ENCODE measurements around the gene ELP4. TPM values are rescaled to one million over a fixed set of nuclear protein-coding genes. Genes with fewer than 3 reads are reported as not detected.

The ELP4 gene
- total and polyA plus RNA-seq, 2 donors from 2014 or later, result 20.3 to 26.2 TPM

- no peaks in the 10 kb centered on the region for H3K36me3 ChIP-seq (ENCODE audit: control insufficient read depth in 2 of 3, insufficient read depth in 3 of 3, low read length in 3 of 3)
- H3K4me1 ChIP-seq (ENCODE audit: control insufficient read depth in 2 of 3, insufficient read depth in 2 of 3, low read depth in 1 of 3, low read length in 3 of 3), result peaks cover 0 to 34% (median 8%) of the 10 kb centered on the region in 3 donors
- FAIRE-seq (no peak), DNase-seq (peak in 3 of 5 donors; percentile 8 to 36 (median 13))
- TF ChIP-seq, protein P1, sequence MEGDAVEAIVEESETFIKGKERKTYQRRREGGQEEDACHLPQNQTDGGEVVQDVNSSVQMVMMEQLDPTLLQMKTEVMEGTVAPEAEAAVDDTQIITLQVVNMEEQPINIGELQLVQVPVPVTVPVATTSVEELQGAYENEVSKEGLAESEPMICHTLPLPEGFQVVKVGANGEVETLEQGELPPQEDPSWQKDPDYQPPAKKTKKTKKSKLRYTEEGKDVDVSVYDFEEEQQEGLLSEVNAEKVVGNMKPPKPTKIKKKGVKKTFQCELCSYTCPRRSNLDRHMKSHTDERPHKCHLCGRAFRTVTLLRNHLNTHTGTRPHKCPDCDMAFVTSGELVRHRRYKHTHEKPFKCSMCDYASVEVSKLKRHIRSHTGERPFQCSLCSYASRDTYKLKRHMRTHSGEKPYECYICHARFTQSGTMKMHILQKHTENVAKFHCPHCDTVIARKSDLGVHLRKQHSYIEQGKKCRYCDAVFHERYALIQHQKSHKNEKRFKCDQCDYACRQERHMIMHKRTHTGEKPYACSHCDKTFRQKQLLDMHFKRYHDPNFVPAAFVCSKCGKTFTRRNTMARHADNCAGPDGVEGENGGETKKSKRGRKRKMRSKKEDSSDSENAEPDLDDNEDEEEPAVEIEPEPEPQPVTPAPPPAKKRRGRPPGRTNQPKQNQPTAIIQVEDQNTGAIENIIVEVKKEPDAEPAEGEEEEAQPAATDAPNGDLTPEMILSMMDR (IDR thresholded peaks at IDR 0.05; ENCODE audit: borderline replicate concordance, extremely low read depth, insufficient read depth), result no peak
- intact Hi-C loops (cut with DNase I), result no loop called here
- peaks cover 67% of the 10 kb centered on the region for H3K27me3 ChIP-seq (ENCODE audit: control insufficient read depth, insufficient read depth, low read length)
- H3K9ac ChIP-seq (ENCODE audit: low read length in 3 of 3), result no peak overlapping the region
- no peak overlapping the region for H3K4me3 ChIP-seq (ENCODE audit: low read length in 3 of 3)
- no peak overlapping the region for H3K27ac ChIP-seq (ENCODE audit: low read depth in 2 of 2, low read length in 2 of 2)
- no peaks in the 10 kb centered on the region for H3K9me3 ChIP-seq (ENCODE audit: control insufficient read depth in 2 of 3, insufficient read depth in 1 of 3, low read length in 3 of 3)
These were observed 304.8 kb downstream of the ELP4 start for GRCh38 chr11:31814176-31814868.

DNA sequence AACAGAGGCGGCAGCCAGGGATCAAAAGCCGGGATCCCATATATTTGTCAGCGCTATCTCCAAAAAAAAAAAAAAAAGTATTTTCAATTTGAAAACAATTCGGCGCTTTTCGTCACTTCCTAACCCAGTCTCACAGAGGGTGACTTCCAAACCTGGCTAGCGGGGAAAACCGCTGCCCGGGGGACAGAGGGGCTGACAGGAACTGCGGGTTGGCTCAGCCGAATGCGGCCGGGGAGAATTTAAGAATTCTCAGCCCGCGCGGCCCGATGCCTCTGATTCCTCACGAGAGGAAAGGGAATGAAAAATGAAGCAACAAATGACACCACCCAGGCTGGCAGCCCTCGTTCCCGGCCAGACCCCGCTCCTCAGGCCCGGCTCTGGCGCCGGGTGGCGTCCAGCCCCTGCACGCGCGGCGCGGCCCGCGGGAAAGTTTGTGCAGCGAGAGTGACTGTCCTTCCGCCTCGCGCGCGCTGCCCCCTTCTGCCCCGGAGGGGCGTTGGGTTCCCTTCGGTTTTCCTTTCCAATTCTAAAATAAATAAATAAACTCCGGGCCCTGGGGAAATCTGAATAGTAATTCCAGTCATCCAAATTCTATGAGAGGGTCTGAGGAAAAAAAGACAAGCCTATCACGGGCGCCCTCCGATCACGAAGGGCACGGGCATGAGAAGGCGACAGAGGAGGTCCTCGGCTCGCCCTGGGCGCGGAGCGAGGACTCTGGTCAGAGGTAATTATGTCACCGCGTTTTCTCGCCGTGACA lies 306.3 kb downstream of the ELP4 start:
- peaks cover 0 to 25% (median 7%) of the 10 kb centered on the region in 3 donors for H3K4me1 ChIP-seq (ENCODE audit: control insufficient read depth in 2 of 3, insufficient read depth in 2 of 3, low read depth in 1 of 3, low read length in 3 of 3)
- H3K9ac ChIP-seq (ENCODE audit: low read length in 3 of 3), result no peak overlapping the region
- DNase-seq (peak in 3 of 5 donors; percentile 22 to 39 (median 37)), FAIRE-seq (no peak)
- no peak overlapping the region for H3K27ac ChIP-seq (ENCODE audit: low read depth in 2 of 2, low read length in 2 of 2)
- TF ChIP-seq, protein P1 (IDR thresholded peaks at IDR 0.05; ENCODE audit: borderline replicate concordance, extremely low read depth, insufficient read depth), result no peak
- no peaks in the 10 kb centered on the region for H3K36me3 ChIP-seq (ENCODE audit: control insufficient read depth in 2 of 3, insufficient read depth in 3 of 3, low read length in 3 of 3)
- H3K4me3 ChIP-seq (ENCODE audit: low read length in 3 of 3), result no peak overlapping the region
- intact Hi-C loops (cut with DNase I), result no loop called here
- peaks cover 70% of the 10 kb centered on the region for H3K27me3 ChIP-seq (ENCODE audit: control insufficient read depth, insufficient read depth, low read length)
- H3K9me3 ChIP-seq (ENCODE audit: control insufficient read depth in 2 of 3, insufficient read depth in 1 of 3, low read length in 3 of 3), result no peaks in the 10 kb centered on the region

- Histone ChIP-seq H3K27me3 (ENCODE audit: control insufficient read depth, insufficient read depth, low read length) (peaks cover 74% of the 10 kb centered on the region), H3K27ac (ENCODE audit: low read depth in 2 of 2, low read length in 2 of 2) (no peak overlapping the region), H3K36me3 (ENCODE audit: control insufficient read depth in 2 of 3, insufficient read depth in 3 of 3, low read length in 3 of 3) (no peaks in the 10 kb centered on the region), H3K9ac (ENCODE audit: low read length in 3 of 3) (no peak overlapping the region), H3K9me3 (ENCODE audit: control insufficient read depth in 2 of 3, insufficient read depth in 1 of 3, low read length in 3 of 3) (no peaks in the 10 kb centered on the region), H3K4me1 (ENCODE audit: control insufficient read depth in 2 of 3, insufficient read depth in 2 of 3, low read depth in 1 of 3, low read length in 3 of 3) (peaks cover 0 to 20% (median 5%) of the 10 kb centered on the region in 3 donors), H3K4me3 (ENCODE audit: low read length in 3 of 3) (peak overlapping the region in 1 of 3 donors; percentile 18)
- TF ChIP-seq, protein P1 (IDR thresholded peaks at IDR 0.05; ENCODE audit: borderline replicate concordance, extremely low read depth, insufficient read depth), result no peak
- intact Hi-C loops (cut with DNase I), result no loop called here
- FAIRE-seq, result no peak
- DNase-seq, result peak in 1 of 5 donors; percentile 63
These were observed 307.0 kb downstream of the ELP4 start for GRCh38 chr11:31816468-31817053.

Measured in kidney (tissue), 14 donors.